HK-2 (cell line): ENCODE results near the gene RPL35.
"Not testable (repeated sequence)": the region's sequence is repeated elsewhere in the genome, so short reads cannot be mapped to it uniquely, and the experiment has no call there.

ENCODE experiments used
- DNase-seq: peaks from one replicate; pipeline ENCODE4 v3.0.0-alpha.2; 2018; ENCODE audit not compliant: unreplicated experiment

Gene RPL35

DNA sequence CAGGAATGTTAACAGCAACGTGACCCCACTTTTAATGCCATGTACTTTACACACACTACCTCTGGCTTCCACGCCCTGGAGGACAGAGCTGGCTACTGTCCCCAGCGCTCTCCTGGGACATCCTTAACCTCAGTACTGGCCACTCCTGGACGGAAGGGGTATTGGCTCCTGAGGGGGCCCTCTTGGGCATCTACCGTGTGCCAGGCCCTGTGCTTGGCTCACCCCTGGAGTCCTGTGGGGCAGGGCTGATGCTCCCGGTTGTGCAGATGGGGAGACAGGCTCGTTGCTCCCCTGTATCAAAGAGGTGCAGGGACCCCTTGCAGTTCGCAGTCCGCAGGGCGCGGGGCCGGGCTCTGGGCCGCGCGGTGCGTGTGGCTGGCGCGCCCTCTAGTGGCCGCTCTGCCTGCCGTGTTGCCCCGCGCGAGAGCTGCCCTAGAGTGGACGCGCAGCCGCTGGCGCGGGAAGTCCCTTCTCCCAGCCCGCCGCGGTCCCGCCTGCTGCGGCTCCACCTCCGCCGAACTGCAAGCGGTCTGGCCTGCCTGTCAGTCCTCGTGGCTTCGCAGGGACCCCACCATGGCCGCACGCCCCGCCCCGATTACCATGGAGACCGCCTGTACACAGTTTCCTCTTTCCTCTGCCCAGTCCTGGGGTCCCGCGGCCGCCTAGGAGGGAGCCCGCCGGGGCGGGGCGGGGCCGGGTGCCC, 8.8 kb downstream of the RPL35 start, which contains the start of gene WDR38:
WDR38 (plus strand) TSS at position 632 of the 703 bp plus-strand sequence. CDS start 72 bp downstream, outside the sequence.
- peak; percentile 84 for DNase-seq

- DNase-seq: no peak
Observed at GRCh38 chr9:124852121-124852828, 9.5 kb downstream of the RPL35 start.

- no peak for DNase-seq
Observed at GRCh38 chr9:124849801-124850200, 12.0 kb downstream of the RPL35 start.

GRCh38 chr9:124846969-124847368, 14.8 kb downstream of the RPL35 start:
- no peak for DNase-seq

- not testable (repeated sequence) for DNase-seq
Observed at GRCh38 chr9:124846467-124846866, 15.3 kb downstream of the RPL35 start.

DNA sequence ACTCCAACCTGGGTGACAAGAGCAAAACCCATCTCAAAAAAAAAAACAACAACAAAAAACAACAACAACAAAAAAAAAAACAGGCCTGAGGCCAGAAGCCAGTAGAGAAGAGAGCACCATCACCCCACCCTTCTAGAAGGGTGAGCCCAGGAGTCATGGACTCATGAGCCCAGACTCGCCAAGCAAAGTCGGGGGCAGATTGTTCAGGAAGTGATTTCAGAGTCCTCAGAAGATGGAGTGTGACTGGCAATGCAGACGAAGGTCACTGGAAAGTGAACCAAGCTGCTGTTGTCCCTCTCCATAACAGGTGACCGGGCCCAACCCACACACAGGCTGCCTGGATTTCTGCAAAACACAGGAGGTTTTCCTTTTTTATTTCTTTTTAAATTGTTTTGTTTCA, 17.5 kb downstream of the RPL35 start:
- DNase-seq: no peak

DNA sequence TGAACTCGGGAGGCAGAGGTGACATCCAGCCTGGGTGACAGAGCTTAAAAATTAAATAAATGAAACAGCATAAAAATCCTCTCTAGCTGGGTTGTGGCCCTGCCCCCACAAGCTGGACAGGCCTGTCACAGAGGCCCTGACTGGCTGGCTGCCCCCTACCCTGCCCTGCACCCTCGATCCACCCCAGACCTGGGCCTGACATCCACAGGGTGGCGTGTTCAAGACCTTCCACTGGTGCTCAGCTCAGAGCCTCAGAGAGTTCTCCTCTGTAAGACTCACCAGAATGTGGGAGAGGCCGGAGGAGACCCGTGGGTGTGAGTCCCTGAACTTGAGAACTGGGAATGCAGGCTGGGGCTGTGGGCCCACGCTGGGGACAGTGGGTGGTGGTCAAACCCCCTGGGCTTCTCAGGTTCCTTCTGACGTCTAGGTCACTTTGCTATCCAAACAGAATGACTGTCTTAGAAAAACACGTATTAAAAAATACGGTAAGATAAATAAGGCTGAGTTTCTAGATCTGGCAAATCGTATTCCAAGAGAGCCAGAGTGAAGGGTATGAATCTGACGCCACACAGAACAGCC, 18.2 kb downstream of the RPL35 start:
- no peak for DNase-seq

- no peak for DNase-seq
Observed at GRCh38 chr9:124841075-124841821, 20.5 kb downstream of the RPL35 start.

GRCh38 chr9:124840300-124840833, 21.4 kb downstream of the RPL35 start:
- DNase-seq: no peak

DNA sequence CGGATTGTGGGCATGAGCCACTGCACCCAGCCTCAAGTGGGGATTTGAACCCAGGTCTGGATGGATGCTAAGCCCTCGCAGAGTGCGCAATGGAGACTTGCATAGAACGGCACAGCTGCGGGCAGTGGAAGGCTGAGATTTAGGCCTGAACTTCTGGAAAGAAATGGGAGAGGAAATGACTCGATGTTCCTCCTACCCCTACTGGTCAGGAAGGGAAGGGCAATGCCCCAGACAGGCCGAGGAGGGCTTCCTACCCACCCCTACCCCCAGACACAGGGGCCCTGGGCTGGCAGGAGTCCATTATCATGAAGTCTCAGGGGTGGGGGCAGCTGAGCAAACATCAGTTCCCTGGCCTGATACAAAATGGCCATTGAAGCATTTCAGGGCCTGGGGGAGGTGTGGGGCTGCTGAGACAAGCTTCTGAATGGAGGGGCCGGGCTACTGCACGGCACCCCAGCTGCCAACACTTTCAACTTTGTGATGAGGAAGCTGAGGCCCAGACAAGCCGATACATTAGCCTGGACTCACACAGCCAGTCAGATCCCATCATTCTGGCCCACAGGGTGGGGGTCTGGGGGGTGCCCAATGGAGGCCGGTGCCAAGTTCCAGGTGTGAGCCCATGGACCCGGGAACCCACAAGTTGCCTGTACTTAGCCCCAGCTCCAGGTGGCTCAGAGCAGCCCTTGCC, 22.0 kb downstream of the RPL35 start:
- no peak for DNase-seq

GRCh38 chr9:124838567-124839275, 23.0 kb downstream of the RPL35 start:
- DNase-seq: not testable (repeated sequence)

DNA sequence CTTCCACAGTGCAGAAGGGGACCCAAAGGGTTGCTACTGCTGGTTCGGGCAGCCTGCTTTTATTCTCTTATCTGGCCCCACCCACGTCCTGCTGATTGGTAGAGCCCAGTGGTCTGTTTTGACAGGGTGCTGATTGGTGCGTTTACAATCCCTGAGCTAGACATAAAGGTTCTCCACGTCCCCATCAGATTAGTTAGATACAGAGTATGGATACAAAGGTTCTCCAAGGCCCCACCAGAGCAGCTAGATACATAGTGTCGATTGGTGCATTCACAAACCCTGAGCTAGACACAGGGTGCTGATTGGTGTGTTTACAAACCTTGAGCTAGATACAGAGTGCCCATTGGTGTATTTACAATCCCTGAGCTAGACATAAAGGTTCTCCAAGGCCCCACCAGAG, 23.6 kb downstream of the RPL35 start:
- not testable (repeated sequence) for DNase-seq

DNA sequence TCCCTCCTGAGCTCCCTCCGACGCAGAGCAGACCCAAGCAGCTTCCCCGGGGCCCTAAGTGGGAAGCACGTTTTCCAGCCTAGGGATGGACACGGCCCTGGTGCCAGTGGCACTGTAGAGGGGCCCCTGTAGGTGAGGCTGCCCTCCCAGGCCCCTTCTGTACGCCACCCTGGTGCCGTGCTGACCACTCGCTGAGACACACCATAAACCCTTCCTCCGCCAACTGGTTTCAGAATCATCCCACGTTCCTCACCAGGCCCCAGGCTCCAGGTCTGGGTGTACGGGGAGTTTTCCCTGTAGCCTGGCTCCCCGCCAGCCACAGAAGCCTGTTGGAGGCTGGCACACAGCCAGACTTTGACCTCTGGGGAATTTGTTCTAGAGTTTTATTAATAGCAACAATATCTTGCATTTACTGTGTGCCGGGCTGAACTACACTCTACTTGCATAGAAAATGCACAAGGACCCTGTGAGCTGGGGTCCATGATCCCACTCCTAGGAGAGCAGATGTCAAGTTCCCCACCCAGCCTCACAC, 26.7 kb downstream of the RPL35 start:
- DNase-seq: peak; percentile 74

DNA sequence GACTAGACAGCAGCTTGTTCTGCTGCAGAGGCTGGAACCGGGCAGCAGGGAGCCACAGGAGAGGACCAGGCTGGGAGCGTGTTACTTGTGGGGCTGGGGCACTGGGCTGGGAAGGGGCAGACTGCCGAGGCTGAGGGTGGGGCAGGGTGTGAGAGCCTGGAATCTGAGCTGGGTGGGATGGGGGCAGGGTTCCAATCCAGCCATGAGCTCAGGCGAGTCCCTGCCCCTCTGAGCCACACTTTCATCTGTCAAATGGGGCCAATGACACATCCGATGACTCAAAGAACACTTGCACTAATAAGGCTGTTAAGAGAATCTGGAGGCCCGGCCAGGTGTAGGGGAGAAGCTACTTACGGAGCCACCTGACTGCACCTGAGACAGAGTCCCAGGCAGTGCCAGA, 27.2 kb downstream of the RPL35 start:
- DNase-seq: peak; percentile 78

DNA sequence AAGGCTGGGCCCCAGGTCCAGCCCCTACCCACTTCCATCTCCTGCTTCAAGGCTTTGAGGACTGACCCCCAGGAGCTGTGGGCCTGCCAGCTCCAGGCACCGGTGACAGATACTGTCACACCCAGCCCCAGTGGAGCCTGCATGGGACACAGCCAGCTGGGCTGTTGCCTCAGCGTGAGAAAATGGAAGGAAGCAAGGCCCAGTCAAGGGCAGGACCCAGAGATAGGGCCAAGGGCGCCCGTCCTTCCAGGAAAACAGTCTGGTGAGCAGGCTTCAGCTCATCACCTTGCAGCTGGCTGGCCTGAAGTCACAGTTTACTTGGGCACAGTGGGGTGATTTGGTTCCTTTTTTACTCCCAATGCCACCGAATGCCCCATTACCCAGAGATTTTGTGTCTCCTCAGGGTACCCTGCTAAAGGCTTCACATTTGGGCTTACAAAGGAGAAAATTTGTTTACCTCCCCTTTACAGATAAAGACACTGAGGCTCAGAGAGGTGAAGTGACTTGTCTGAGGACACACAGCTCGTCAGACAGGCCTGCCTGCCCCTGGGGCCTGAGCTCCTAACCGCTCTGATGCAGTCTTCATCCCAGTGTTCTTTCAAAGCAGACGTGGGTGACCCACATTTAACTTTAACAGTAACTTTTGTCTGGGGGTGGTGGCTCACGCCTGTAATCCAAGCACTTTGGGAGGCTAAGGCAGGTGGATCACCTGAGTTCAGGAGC, 30.0 kb downstream of the RPL35 start:
- no peak for DNase-seq

DNA sequence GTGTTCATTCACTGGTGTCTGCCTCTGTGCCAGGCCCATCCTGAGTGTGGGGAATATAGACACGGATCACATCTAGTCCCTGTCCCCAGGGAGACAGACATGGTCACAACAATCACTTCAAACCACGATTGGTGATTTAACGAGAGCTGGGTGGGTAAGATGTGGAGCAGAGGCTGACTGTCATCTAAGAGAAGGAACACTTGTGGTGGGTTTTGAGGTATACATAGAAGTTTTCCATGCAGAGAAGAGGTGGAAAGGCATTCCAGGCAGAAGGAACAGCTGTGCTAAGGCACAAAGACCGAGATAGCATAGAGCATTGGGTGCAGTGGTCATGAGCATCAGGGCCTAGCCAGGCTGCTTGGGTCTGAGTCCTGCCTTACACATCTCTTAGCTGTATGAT, 31.2 kb downstream of the RPL35 start:
- no peak for DNase-seq

DNA sequence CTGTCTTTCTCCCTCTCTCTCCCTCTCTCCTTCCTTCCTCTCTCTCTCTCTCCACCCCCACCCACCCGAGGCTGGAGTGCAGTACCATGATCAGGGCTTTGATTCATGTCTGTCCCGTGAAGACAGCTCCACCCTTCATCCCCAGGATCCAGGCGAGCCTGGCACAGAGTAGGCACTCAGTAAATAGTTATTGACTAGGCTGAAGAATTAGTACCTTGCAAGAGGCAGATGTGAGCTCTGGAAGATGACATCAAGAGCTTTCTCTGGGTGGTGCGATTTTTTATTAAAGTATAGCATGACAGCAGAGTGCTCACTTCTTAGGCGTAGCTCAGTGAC, 32.5 kb downstream of the RPL35 start:
- DNase-seq: no peak

DNA sequence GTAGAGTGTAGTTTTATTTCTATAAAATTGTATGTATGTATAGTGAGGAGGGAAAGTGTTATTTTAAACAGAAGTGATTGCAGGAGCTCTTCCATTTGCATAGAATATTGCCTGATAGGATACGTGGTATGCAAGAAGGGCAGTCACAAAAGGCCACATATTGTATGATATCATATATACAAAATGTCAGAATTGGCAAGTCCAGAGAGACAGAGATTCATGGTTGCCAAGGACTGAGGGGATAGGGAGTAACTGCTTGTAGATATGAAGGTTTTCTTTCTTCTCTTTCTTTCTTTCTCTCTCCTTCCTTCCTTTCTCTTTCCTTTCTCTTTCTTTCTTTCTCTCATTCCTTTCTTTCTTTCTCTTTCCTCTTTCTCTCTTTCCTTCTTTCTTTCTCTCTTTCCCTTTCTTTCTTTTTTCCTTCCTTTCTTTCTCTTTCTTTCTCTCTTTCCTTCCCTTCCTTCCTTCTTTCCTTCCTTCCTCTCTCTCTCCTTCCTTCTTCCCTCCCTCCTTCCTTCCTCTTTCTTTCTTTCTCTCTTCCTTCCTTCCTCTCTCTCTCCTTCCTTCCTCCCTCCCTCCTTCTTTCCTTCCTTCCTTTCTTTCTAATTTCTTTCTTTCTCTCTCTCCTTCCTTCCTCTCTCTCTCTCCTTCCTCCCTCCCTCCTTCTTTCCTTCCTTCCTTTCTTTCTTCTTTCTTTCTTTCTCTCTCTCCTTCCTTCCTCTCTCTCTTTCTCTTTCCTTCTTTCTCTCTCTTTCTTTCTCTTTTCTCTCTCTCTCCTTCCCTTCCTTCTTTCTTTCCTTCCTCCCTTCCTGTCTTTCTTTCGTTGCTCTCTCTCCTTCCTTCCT, 33.0 kb downstream of the RPL35 start:
- DNase-seq: no peak
